WI38 (cell line): ENCODE measurements around the gene UBL5.

Experiments used
- H3K4me3 ChIP-seq: 2 replicates; pipeline ENCODE4 v1.5.1; 2011; ENCODE audit warnings: low read depth, mild to moderate bottlenecking, control low read depth, low read length
- TF ChIP-seq, protein P1 (sequence below): IDR thresholded peaks from 2 replicates; pipeline ENCODE4 v1.5.1; 2012; ENCODE audit warnings: low read depth, mild to moderate bottlenecking, control low read depth, low read length

UBL5 gene

GRCh38 chr19:9868983-9869617, 41.4 kb downstream of the UBL5 start:
- TF ChIP-seq, protein P1, sequence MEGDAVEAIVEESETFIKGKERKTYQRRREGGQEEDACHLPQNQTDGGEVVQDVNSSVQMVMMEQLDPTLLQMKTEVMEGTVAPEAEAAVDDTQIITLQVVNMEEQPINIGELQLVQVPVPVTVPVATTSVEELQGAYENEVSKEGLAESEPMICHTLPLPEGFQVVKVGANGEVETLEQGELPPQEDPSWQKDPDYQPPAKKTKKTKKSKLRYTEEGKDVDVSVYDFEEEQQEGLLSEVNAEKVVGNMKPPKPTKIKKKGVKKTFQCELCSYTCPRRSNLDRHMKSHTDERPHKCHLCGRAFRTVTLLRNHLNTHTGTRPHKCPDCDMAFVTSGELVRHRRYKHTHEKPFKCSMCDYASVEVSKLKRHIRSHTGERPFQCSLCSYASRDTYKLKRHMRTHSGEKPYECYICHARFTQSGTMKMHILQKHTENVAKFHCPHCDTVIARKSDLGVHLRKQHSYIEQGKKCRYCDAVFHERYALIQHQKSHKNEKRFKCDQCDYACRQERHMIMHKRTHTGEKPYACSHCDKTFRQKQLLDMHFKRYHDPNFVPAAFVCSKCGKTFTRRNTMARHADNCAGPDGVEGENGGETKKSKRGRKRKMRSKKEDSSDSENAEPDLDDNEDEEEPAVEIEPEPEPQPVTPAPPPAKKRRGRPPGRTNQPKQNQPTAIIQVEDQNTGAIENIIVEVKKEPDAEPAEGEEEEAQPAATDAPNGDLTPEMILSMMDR: no peak
- H3K4me3 ChIP-seq: no peak overlapping the region

DNA sequence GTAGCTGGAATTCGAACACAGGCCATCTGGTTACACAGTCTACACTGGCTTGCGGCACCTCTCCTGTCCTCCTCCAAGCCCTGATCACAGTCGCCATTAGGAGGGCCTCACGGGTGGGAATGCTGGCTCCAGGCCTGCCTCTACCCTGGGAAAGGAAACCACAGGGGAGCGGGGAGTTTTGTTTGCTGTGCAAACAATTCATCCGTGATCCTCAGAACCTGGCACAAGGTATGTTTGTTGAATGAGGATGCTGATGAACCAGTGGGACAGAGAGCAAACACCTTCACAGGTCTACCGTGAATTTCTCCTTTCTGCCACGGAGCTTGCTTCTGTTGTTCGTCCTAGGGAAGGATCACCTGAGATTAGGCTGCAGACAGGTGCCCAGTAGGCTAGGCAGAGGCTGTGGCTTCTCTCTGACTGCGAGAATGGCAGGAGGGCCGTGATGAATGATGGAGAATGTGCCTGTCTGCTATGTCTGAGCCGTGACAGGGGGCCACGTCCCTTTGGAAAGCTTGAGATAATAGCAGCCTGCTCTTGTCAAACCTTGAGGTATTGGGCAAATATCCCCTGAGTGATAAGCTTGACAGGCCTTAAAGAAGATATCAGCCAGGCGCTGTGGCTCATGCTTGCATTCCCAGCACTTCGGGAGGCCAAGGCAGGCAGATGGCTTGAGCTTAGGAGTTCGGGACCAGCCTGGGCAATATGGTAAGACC, 44.1 kb downstream of the UBL5 start:
- H3K4me3 ChIP-seq: no peak overlapping the region
- TF ChIP-seq, protein P1: no peak

GRCh38 chr19:9872618-9873242, 45.0 kb downstream of the UBL5 start:
- TF ChIP-seq, protein P1: no peak
- no peak overlapping the region for H3K4me3 ChIP-seq

DNA sequence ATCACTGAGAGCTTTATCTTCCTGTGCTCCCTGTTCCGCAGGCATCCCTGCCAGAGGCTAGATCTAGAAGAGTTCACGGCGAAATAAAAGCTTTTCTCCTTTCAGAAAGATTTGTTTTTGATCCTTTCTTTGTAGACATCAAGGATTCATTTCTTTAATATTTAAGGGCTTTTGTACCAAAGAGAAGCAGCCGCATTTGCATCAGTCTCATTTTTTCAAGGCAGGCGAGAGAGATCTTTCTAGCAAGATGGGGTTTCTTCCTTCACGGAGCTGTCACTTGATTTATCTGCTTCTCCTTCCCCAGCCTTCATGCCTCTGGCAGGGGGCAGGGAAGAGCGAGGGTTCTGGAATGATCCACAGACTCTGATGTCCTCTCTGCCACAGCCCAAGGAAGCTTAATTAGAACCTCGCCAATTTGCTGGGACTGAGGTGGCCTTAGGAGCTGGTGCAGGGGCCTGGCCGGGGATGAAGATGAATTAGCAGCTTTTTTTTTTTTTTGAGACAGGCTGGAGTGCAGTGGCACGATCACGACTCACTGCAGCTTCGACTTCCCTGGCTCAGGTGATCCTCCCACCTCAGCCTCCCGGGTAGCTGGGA, 47.4 kb downstream of the UBL5 start:
- TF ChIP-seq, protein P1: no peak
- no peak overlapping the region for H3K4me3 ChIP-seq

GRCh38 chr19:9875796-9876195, 48.1 kb downstream of the UBL5 start:
- H3K4me3 ChIP-seq: no peak overlapping the region
- TF ChIP-seq, protein P1: no peak

DNA sequence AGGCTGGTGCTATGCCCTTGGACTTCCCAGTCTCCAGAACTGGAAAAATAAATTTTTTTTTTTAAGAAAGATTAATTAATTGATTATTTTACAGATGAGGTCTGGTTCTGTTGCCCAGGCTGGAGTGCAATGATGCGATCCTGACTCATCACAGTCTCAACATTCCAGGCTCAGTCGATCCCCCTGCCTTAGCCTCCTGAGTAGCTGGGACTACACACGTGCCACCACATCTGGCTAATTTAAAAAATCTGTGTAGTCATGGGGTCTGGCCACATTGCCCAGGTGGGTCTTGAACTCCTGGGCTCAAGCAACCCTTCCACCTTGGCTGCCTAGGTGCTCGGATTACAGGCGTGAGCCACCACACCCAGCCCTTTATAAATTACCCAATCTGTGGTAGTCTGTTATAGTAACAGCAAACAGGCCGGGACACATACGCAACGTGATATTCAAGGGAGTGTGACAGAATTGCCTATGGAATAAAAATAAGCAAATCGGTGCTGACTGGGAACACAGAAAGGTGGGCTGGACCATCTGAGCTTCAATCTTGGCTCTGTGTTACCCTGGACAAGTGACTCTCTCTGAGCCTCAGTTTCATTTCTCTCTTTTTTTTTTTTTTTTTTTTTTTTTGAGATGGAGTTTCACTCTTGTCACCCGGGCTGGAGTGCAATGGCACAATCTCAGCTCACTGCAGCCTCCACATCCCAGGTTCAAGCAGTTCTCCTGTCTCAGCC, 50.2 kb downstream of the UBL5 start:
- no peak overlapping the region for H3K4me3 ChIP-seq
- TF ChIP-seq, protein P1: no peak
